Breast epithelium (tissue), 3 donors: ENCODE results near the gene TRAF3.

ENCODE experiments used
- CTCF ChIP-seq, 3 donors: fragments of 450-650 bp; IDR thresholded peaks; one replicate each; pipeline ENCODE4 v1.5.1; 2016 to 2017; ENCODE audit warnings: antibody characterized with exemption in 3 of 3, mild to moderate bottlenecking in 3 of 3, moderate library complexity in 3 of 3
- POLR2AphosphoS5 ChIP-seq, 3 donors: sonication (generic); formaldehyde crosslinking; IDR thresholded peaks; one replicate each; pipeline ENCODE4 v1.6.1; 2017; ENCODE audit warnings: antibody characterized with exemption in 3 of 3

GRCh38 chr14:102772781-102773570 lies 4.3 kb upstream of the TRAF3 start:
- TF ChIP-seq CTCF (IDR thresholded peaks at IDR 0.05): no peak
- TF ChIP-seq POLR2AphosphoS5 (IDR thresholded peaks at IDR 0.05): no peak
